Measurements from ENCODE around the gene SPATA25.

SPATA25 gene

GRCh38 chr20:45927071-45927878, 39.9 kb upstream of the SPATA25 start:
- H3K4me3 ChIP-seq (ENCODE audit: low read length) = no peak overlapping the region
- no peak for TF ChIP-seq CTCF (conservative IDR thresholded peaks at IDR 0.05; ENCODE audit: low read length)
- no peak for DNase-seq (ENCODE audit: low read depth)

GRCh38 chr20:45926731-45927070, 39.3 kb upstream of the SPATA25 start:
- no peak for DNase-seq (ENCODE audit: low read depth)

GRCh38 chr20:45925821-45926506, 38.5 kb upstream of the SPATA25 start:
- H3K4me3 ChIP-seq (ENCODE audit: low read length) = no peak overlapping the region
- DNase-seq (ENCODE audit: low read depth) = no peak
- no peak for TF ChIP-seq CTCF (conservative IDR thresholded peaks at IDR 0.05; ENCODE audit: low read length)

More at GRCh38 chr20:45926731-45927070, 39.3 kb upstream of the SPATA25 start:
- no peak for TF ChIP-seq CTCF (conservative IDR thresholded peaks at IDR 0.05; ENCODE audit: low read length)
- H3K4me3 ChIP-seq (ENCODE audit: low read length) = no peak overlapping the region

GRCh38 chr20:45924391-45925261, 37.2 kb upstream of the SPATA25 start:
- H3K4me3 ChIP-seq (ENCODE audit: low read length) = peak overlapping the region; percentile 8; the same call in 1 of the 2 replicates
- no peak for TF ChIP-seq CTCF (conservative IDR thresholded peaks at IDR 0.05; ENCODE audit: low read length)
- peak; percentile 53 for DNase-seq (ENCODE audit: low read depth)

GRCh38 chr20:45921337-45922189, 34.1 kb upstream of the SPATA25 start:
- no peak for TF ChIP-seq CTCF (conservative IDR thresholded peaks at IDR 0.05; ENCODE audit: low read length)
- DNase-seq (ENCODE audit: low read depth) = no peak
- H3K4me3 ChIP-seq (ENCODE audit: low read length) = no peak overlapping the region

All from AG10803 (cell line).